ENCODE data around the gene PRKCE.

- TF ChIP-seq GATA3 (IDR thresholded peaks at IDR 0.05; ENCODE audit: low read depth, low read length): no peak
- TF ChIP-seq GATA2 (IDR thresholded peaks at IDR 0.05; ENCODE audit: low read depth, low read length): no peak
Measured at GRCh38 chr2:46230115-46230571, 578.7 kb downstream of the PRKCE start.
